HepG2 (cell line): ENCODE results near the gene PPDPF. TPM values are rescaled to one million over a fixed set of nuclear protein-coding genes. Genes with fewer than 3 reads are reported as not detected.

Experiments used
- ATAC-seq: fragments of 200-7000 bp; cut with Tn5 transposase; 3 replicates; pipeline ENCODE4 v1.9.1; 2020; ENCODE audit warnings: mild to moderate bottlenecking, moderate library complexity
- BruUV-seq: library from RNA; stranded (reverse); fragments of 400-500 nt; replicated peaks from 2 replicates; lab custom pipeline; 2021; lab: Mats Ljungman, UMichigan
- CTCF ChIA-PET: fragments of 300-600 bp; formaldehyde crosslinking; extraction: SDS; loops from one replicate; lab custom pipeline; 2021; ENCODE audit warnings: low total read pairs, inconsistent platforms, low intra/inter-chr PET ratio; lab: Yijun Ruan, JAX
- POLR2A ChIA-PET: fragments of 350-600 bp; sonication (Branson Sonifier 250); formaldehyde crosslinking; loops from one replicate; lab custom pipeline; 2020; ENCODE audit warnings: antibody characterized with exemption, inconsistent platforms; lab: Yijun Ruan, JAX
- DNase-seq: peaks from one replicate; pipeline ENCODE4 v3.0.0-alpha.2; 2015; ENCODE audit warnings: low spot score
- FAIRE-seq: peaks from 3 replicates; lab custom pipeline; 2011; peaks lifted over from hg19 to GRCh38; lab: Jason Lieb, UNC
- H2AFZ ChIP-seq: one replicate; pipeline ENCODE4 v1.6.1; 2011; ENCODE audit warnings: low read length, inconsistent platforms
- H3K27ac ChIP-seq: fragments of 300-600 bp; 3 replicates; pipeline ENCODE4 v1.8.0; 2011; ENCODE audit warnings: mixed run types, mild to moderate bottlenecking, mixed read lengths, low read length, inconsistent platforms; ENCODE audit not compliant: insufficient read depth; ENCODE audit errors: extremely low read length
- H3K27me3 ChIP-seq, 2 experiments: fragments of 200-600 bp in 1 of 2; 2 replicates in 1 of 2; 3 replicates in 1 of 2; pipeline versions ENCODE4 v1.6.0 to v1.8.0; 2011; ENCODE audit warnings: low read length in 2 of 2, mild to moderate bottlenecking in 2 of 2, moderate library complexity in 2 of 2, inconsistent platforms in 1 of 2; ENCODE audit not compliant: insufficient read depth in 2 of 2, control insufficient read depth in 1 of 2
- H3K36me3 ChIP-seq, 2 experiments: fragments of 200-600 bp in 1 of 2; replicated peaks in 1 of 2; 2 replicates in 1 of 2; 3 replicates in 1 of 2; pipeline versions ENCODE4 v1.5.1 to v1.8.0; 2011; ENCODE audit warnings: low read length in 2 of 2, inconsistent platforms in 1 of 2; ENCODE audit not compliant: insufficient read depth in 2 of 2, control insufficient read depth in 1 of 2
- H3K4me1 ChIP-seq: 2 replicates; pipeline ENCODE4 v1.5.1; 2012; ENCODE audit warnings: low read length, inconsistent platforms; ENCODE audit not compliant: insufficient read depth
- H3K4me2 ChIP-seq: 2 replicates; pipeline ENCODE4 v1.6.0; 2011; ENCODE audit warnings: low read depth, low read length, inconsistent platforms
- H3K4me3 ChIP-seq, 3 experiments: fragments of 200-600 bp in 1 of 3; sonication (generic), shearing (Covaris generic) in 1 of 3; replicated peaks in 1 of 3; 2 replicates each; pipeline ENCODE4 v1.5.1; 2011 to 2016; ENCODE audit warnings: low read length in 3 of 3, inconsistent platforms in 2 of 3, low read depth in 2 of 3, mild to moderate bottlenecking in 2 of 3, control low read depth in 1 of 3, mixed read lengths in 1 of 3; ENCODE audit not compliant: insufficient read depth in 1 of 3
- H3K79me2 ChIP-seq: one replicate; pipeline ENCODE4 v1.6.1; 2011; ENCODE audit warnings: low read length, inconsistent platforms; ENCODE audit not compliant: insufficient read depth
- H3K9ac ChIP-seq: 2 replicates; pipeline ENCODE4 v1.6.0; 2011; ENCODE audit warnings: mild to moderate bottlenecking, low read depth, low read length, inconsistent platforms; ENCODE audit not compliant: insufficient read depth
- H3K9me3 ChIP-seq: 2 replicates; pipeline ENCODE4 v1.5.1; 2012; ENCODE audit warnings: mild to moderate bottlenecking, low read length
- H4K20me1 ChIP-seq: 2 replicates; pipeline ENCODE4 v1.6.0; 2011; ENCODE audit warnings: inconsistent platforms, mild to moderate bottlenecking, low read length, moderate library complexity; ENCODE audit not compliant: insufficient read depth
- AGO1 ChIP-seq: fragments of 200-400 bp; formaldehyde crosslinking; IDR thresholded peaks from 2 replicates; pipeline ENCODE4 v1.6.1; 2017; ENCODE audit warnings: mild to moderate bottlenecking, low read depth, low read length, moderate library complexity; ENCODE audit not compliant: poor library complexity, severe bottlenecking
- AHR ChIP-seq: IDR thresholded peaks from 2 replicates; pipeline ENCODE4 v1.6.1; 2018; ENCODE audit warnings: missing genetic modification reagents, missing compliant biosample characterization
- CBX5 ChIP-seq: sonication (generic); formaldehyde crosslinking; IDR thresholded peaks from 2 replicates; pipeline ENCODE4 v1.4.0; 2020; ENCODE audit warnings: missing genetic modification reagents, borderline replicate concordance
- HNRNPL ChIP-seq: fragments of 200-400 bp; formaldehyde crosslinking; IDR thresholded peaks from 2 replicates; pipeline ENCODE4 v1.6.1; 2017; ENCODE audit warnings: mild to moderate bottlenecking, low read depth, low read length
- NCOA1 ChIP-seq: sonication (generic); formaldehyde crosslinking; IDR thresholded peaks from 2 replicates; pipeline ENCODE4 v1.9.0; 2021; ENCODE audit warnings: missing genetic modification reagents
- NKX3-1 ChIP-seq: sonication (generic); formaldehyde crosslinking; IDR thresholded peaks from 2 replicates; pipeline ENCODE4 v1.5.0; 2020; ENCODE audit warnings: missing genetic modification reagents
- PBX2 ChIP-seq: IDR thresholded peaks from 2 replicates; pipeline ENCODE4 v1.6.1; 2016; ENCODE audit warnings: control low read depth
- TFE3 ChIP-seq: IDR thresholded peaks from 2 replicates; pipeline ENCODE4 v1.6.1; 2016
- ZC3H4 ChIP-seq: sonication (generic); formaldehyde crosslinking; IDR thresholded peaks from 2 replicates; pipeline ENCODE4 v1.4.0; 2020; ENCODE audit warnings: missing genetic modification reagents, borderline replicate concordance
- ZNF720 ChIP-seq: sonication (generic); formaldehyde crosslinking; IDR thresholded peaks from 2 replicates; pipeline ENCODE4 v1.4.0; 2020; ENCODE audit warnings: missing genetic modification reagents
- ZNF773 ChIP-seq: sonication (generic); formaldehyde crosslinking; IDR thresholded peaks from 2 replicates; pipeline ENCODE4 v1.4.0; 2020; ENCODE audit warnings: missing genetic modification reagents, borderline replicate concordance
- ZNF788 ChIP-seq: sonication (generic); formaldehyde crosslinking; IDR thresholded peaks from 2 replicates; pipeline ENCODE4 v1.5.0; 2020; ENCODE audit warnings: mild to moderate bottlenecking, missing genetic modification reagents, borderline replicate concordance
- ZNF850 ChIP-seq: sonication (generic); formaldehyde crosslinking; conservative IDR thresholded peaks from 2 replicates; pipeline ENCODE4 v1.9.0; 2021; ENCODE audit warnings: mild to moderate bottlenecking, missing genetic modification reagents
- WGBS: methylation state at CpG from one replicate; pipeline ENCODE4 v1.1.6; 2017; ENCODE audit warnings: low lambda C conversion rate; 5-methylcytosine and 5-hydroxymethylcytosine counted together
- in situ Hi-C: cut with HindIII; loops from 2 replicates; pipeline ENCODE4 v1.10.0; 2017; ENCODE audit warnings: low pct_unique_long_range_greater_than_20kb; ENCODE audit not compliant: extremely low pct_ligation_motif_present
- intact Hi-C: fragments of 100-400 bp; cut with micrococcal nuclease; formaldehyde crosslinking; loops from one replicate; pipeline ENCODE4 v1.10.0; 2022; ENCODE audit not compliant: unreplicated experiment
- polyA plus RNA-seq, 8 experiments: library from polyadenylated mRNA; depleted of rRNA in 3 of 8; stranded (reverse) in 7 of 8; unstranded in 1 of 8; fragments of >200 nt; fragmentation: Illumina TruSeq in 4 of 8; extraction: Trizol in 4 of 8; gene quantifications; 2 replicates each; pipeline versions ENCODE4 v1.2.1 to v1.2.3, GENCODE V29; 2011 to 2016; ENCODE audit warnings: low read depth in 4 of 8, missing spikeins in 1 of 8, mixed read lengths in 1 of 8; ENCODE audit not compliant: insufficient read depth in 1 of 8
- total RNA-seq, 5 experiments: library from RNA; depleted of rRNA; stranded (reverse); fragments of >200 nt; fragmentation: Illumina TruSeq; extraction: Trizol; gene quantifications; 2 replicates each; pipeline ENCODE4 v1.2.3, GENCODE V29; 2016; ENCODE audit warnings: low read depth in 1 of 5

PPDPF gene
- total and polyA plus RNA-seq, 2 of the 13 experiments (the other 11 are each of a cell fraction or from before 2014, with no cell fraction given) = 1.8 to 7.0 TPM

- FAIRE-seq = no peak
- no peak overlapping the region for H3K9ac ChIP-seq
Observed at GRCh38 chr20:63497138-63497945, 23.2 kb upstream of the PPDPF start.

GRCh38 chr20:63497946-63498935 is 22.3 kb upstream of the PPDPF start:
- Histone ChIP-seq H3K27ac (no peak overlapping the region), H3K4me2 (no peak overlapping the region), H3K27me3 (peaks cover 42 to 82% of the 10 kb centered on the region in 2 experiments), H3K9me3 (no peaks in the 10 kb centered on the region), H4K20me1 (peaks cover 6% of the 10 kb centered on the region; the same call in 1 of the 2 replicates), H3K4me1 (0 out of 2 replicates have a peak, but pooled peaks cover 5% of the 10 kb centered on the region), H3K9ac (no peak overlapping the region), H3K4me3 (peak overlapping the region in 2 of 3 experiments; percentile 34 to 58; a peak in 2 of 6 replicates), H3K79me2 (no peaks in the 10 kb centered on the region), H3K36me3 (no peaks in the 10 kb centered on the region), H2AFZ (no peak overlapping the region)
- ChIA-PET CTCF (no interaction called here), POLR2A (no interaction called here)
- in situ Hi-C loops (no loop called here), intact Hi-C loops (no loop called here)
- FAIRE-seq (no peak), DNase-seq (no peak), ATAC-seq (peak; percentile 7; the same call in 2 of the 3 replicates)
- no TSS peak for BruUV-seq
- WGBS = 18% methylated on average over 27 of the region's 60 CpGs
- no peak for TF ChIP-seq ZNF773 (CRISPR knock-in tag)
- TF ChIP-seq ZNF720 (CRISPR knock-in tag) = no peak
- TF ChIP-seq PBX2 = no peak
- TF ChIP-seq TFE3 (CRISPR knock-in tag) = no peak
- no peak for TF ChIP-seq AHR (CRISPR knock-in tag)
- no peak for TF ChIP-seq CBX5 (CRISPR knock-in tag)
- no peak for TF ChIP-seq ZC3H4
- no peak for TF ChIP-seq ZNF850 (CRISPR knock-in tag)
- TF ChIP-seq NKX3-1 = no peak

More at GRCh38 chr20:63497138-63497945, 23.2 kb upstream of the PPDPF start:
- POLR2A ChIA-PET = no interaction called here
- TF ChIP-seq HNRNPL = 0 out of 2 replicates have a peak, but pooled peaks have one; percentile 4
- TF ChIP-seq NCOA1 (CRISPR knock-in tag) = no peak
- TF ChIP-seq AGO1 = peak; percentile 1
- 0 out of 2 replicates have a peak, but pooled peaks have one; percentile 16 for TF ChIP-seq ZNF788 (CRISPR knock-in tag)
- CTCF ChIA-PET = no interaction called here
- Histone ChIP-seq H2AFZ (no peak overlapping the region), H3K4me2 (no peak overlapping the region), H3K4me1 (0 out of 2 replicates have a peak, but pooled peaks cover 5% of the 10 kb centered on the region), H3K27me3 (peaks cover 37 to 74% of the 10 kb centered on the region in 2 experiments), H3K9me3 (no peaks in the 10 kb centered on the region), H3K36me3 (no peaks in the 10 kb centered on the region), H3K4me3 (no peak overlapping the region; a peak in 1 of 6 replicates), H4K20me1 (peaks cover 6% of the 10 kb centered on the region; the same call in 1 of the 2 replicates), H3K27ac (no peak overlapping the region), H3K79me2 (no peaks in the 10 kb centered on the region)
- BruUV-seq = no TSS peak
- WGBS = 26% methylated on average over 20 of the region's 20 CpGs
- in situ Hi-C loops (no loop called here), intact Hi-C loops (no loop called here)
- DNase-seq (no peak), ATAC-seq (no peak)
